Measurements from ENCODE around the gene LYST.
"Not testable (repeated sequence)": the region's sequence is repeated elsewhere in the genome, so short reads cannot be mapped to it uniquely, and the experiment has no call there.

Gene LYST

GRCh38 chr1:235908742-235909520, 42.2 kb upstream of the LYST start:
- no peak for TF ChIP-seq CTCF (IDR thresholded peaks at IDR 0.05; ENCODE audit: extremely low read depth, insufficient read depth, missing control alignments)
- in situ Hi-C loops (cut with MboI; ENCODE audit: low pct_unique_long_range_greater_than_20kb, low sequenced_read_pairs, unreplicated experiment), result no loop called here
- no peak for DNase-seq (ENCODE audit: low spot score)

GRCh38 chr1:235907897-235908240, 41.2 kb upstream of the LYST start:
- in situ Hi-C loops (cut with MboI; ENCODE audit: low pct_unique_long_range_greater_than_20kb, low sequenced_read_pairs, unreplicated experiment), result no loop called here
- no peak for TF ChIP-seq CTCF (IDR thresholded peaks at IDR 0.05; ENCODE audit: extremely low read depth, insufficient read depth, missing control alignments)
- no peak for DNase-seq (ENCODE audit: low spot score)

GRCh38 chr1:235907187-235907896, 40.6 kb upstream of the LYST start:
- in situ Hi-C loops (cut with MboI; ENCODE audit: low pct_unique_long_range_greater_than_20kb, low sequenced_read_pairs, unreplicated experiment), result no loop called here
- TF ChIP-seq CTCF (IDR thresholded peaks at IDR 0.05; ENCODE audit: extremely low read depth, insufficient read depth, missing control alignments), result no peak
- no peak for DNase-seq (ENCODE audit: low spot score)

DNA sequence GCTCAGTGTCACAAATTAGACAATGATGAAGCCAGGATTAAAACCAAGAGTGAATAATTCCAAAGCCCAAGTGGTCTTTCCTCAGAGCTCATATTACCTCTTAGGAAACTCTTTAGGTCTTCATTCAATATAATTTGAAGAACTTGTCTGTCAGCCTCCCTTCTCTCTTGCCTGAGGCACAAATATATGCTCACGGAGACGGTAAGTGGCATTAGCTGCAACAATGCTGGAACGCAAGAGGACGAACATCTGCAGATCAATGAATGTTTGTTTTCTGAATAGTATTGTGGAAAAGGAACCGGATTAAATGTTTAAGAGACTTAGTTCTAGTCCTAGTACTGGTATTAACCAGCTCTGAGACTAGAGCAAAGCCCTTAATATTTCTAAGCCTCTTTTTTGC, 39.7 kb upstream of the LYST start:
- in situ Hi-C loops (cut with MboI; ENCODE audit: low pct_unique_long_range_greater_than_20kb, low sequenced_read_pairs, unreplicated experiment), result no loop called here
- no peak for TF ChIP-seq CTCF (IDR thresholded peaks at IDR 0.05; ENCODE audit: extremely low read depth, insufficient read depth, missing control alignments)
- DNase-seq (ENCODE audit: low spot score), result no peak

- in situ Hi-C loops (cut with MboI; ENCODE audit: low pct_unique_long_range_greater_than_20kb, low sequenced_read_pairs, unreplicated experiment), result not testable (repeated sequence)
Measured at GRCh38 chr1:235903809-235904208, 37.1 kb upstream of the LYST start.

DNA sequence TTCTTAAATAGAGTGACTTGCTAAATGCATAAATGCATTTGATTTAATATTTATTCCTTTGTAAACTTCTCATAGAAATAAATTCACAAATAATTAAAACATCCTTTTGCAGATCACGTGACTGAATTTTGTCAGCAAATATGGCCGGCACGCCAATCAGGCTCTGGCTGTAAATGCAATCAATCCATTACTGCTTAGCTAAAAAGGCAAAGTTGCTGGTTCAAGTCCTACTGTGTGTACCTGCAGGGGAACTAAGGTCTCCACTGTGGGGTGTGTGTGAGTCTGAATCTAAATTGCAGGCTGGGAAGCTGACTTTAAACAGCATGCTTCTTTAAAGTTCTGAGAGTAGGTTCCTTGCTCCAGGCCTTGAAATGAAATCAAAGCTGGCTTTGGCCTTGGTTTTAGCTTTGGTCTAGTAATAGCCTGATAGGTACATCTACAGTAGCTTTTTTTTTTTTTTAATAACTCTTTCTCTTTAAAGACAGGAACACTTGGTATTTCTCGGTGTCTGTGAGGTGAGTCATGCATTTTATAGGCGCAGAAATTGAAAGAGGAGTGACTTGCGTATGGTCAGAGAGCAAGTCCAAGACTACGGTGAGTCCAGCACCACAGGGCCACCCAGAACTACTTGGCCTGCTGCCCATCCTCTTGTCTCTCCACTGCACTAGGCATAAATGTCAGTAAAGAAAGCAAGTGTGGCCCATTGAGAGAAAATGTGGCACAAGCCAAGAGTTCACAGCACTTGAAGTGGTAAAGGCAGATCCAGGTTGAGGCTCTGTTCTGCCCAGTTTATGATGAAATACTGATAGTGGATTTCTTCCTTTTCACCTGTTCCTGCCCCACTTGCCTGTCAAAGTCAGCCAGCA, 36.2 kb upstream of the LYST start:
- no peak for TF ChIP-seq CTCF (IDR thresholded peaks at IDR 0.05; ENCODE audit: extremely low read depth, insufficient read depth, missing control alignments)
- in situ Hi-C loops (cut with MboI; ENCODE audit: low pct_unique_long_range_greater_than_20kb, low sequenced_read_pairs, unreplicated experiment), result no loop called here
- no peak for DNase-seq (ENCODE audit: low spot score)

More at GRCh38 chr1:235903809-235904208, 37.1 kb upstream of the LYST start:
- DNase-seq (ENCODE audit: low spot score), result not testable (repeated sequence)
